Lower lobe of right lung (tissue), 2 donors: ENCODE measurements around the gene IGIP. TPM values are rescaled to one million over a fixed set of nuclear protein-coding genes. Genes with fewer than 3 reads are reported as not detected.

Experiments used
- ATAC-seq, 2 donors: fragments of 200-7000 bp; cut with Tn5 transposase; one replicate each; pipeline ENCODE4 v1.9.1; 2020 to 2022; ENCODE audit warnings: mild to moderate bottlenecking in 2 of 2, moderate library complexity in 2 of 2
- DNase-seq: peaks from one replicate; pipeline ENCODE4 v3.0.0-alpha.2; 2020
- H3K27ac ChIP-seq: fragments of 200-600 bp; one replicate; pipeline ENCODE4 v1.8.0; 2022
- H3K27me3 ChIP-seq: fragments of 200-600 bp; one replicate; pipeline ENCODE4 v1.8.0; 2022; ENCODE audit warnings: low read depth
- H3K36me3 ChIP-seq: fragments of 200-600 bp; one replicate; pipeline ENCODE4 v1.8.0; 2022; ENCODE audit warnings: mild to moderate bottlenecking
- H3K4me1 ChIP-seq: fragments of 200-600 bp; one replicate; pipeline ENCODE4 v1.8.0; 2022
- H3K4me3 ChIP-seq: fragments of 200-600 bp; one replicate; pipeline ENCODE4 v1.8.0; 2022; ENCODE audit warnings: mild to moderate bottlenecking
- H3K9me3 ChIP-seq: fragments of 200-600 bp; one replicate; pipeline ENCODE4 v1.8.0; 2022
- CTCF ChIP-seq: fragments of 200-600 bp; IDR thresholded peaks from one replicate; pipeline ENCODE4 v1.8.0; 2022; ENCODE audit warnings: antibody characterized with exemption, mild to moderate bottlenecking
- intact Hi-C: fragments of 100-400 bp; cut with DNase I; formaldehyde crosslinking; loops from one replicate; pipeline ENCODE4 v1.11.0; 2022
- long read RNA-seq: library from polyadenylated mRNA; unstranded; transcript quantifications from one replicate; pipeline ENCODE4 v2.0.0, GENCODE V29; 2021
- total RNA-seq: library from RNA; stranded (reverse); fragmentation: NEBNext Ultra II Directional; extraction: Animal tissue kit (Norgen Biotek cat#: 25700); gene quantifications from one replicate; pipeline ENCODE4 v1.2.1, GENCODE V29; 2021
- donor health status: DM: no; HTN: yes; CAD: no; lungs with severe emphysema.

Gene IGIP
- 17.7 TPM for total RNA-seq
- long read RNA-seq, transcript IGIP-201 (1 exons, 3,458 nt), result major isoform, 9 of 9 reads
- long read RNA-seq, partial matches to known transcripts, result 0 of 9 reads
- long read RNA-seq, other reads (novel, unspliced or antisense), result 0 of 9 reads

DNA sequence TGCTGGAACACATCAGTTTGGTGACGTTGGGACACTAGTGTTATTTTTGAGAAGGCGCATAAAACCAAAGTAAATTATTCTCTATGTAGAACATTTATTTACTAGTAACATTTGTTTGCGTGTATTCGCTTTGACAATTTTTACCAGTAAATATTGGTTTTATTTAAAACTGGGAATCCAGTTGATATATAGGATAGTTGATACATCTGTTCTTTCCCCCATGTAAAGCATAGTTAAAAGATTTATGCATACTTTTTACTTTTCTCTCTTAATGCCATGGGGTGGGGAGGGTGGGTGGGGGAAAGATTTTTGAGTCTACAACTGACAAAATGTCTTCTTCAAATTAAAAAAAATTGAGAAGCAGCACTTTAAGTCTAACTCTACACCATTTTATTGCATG lies at the start of gene IGIP:
Gene IGIP, plus strand, starts transcription at position 301 of the 400 bp plus-strand sequence. CDS start 2,540 bp downstream, outside the sequence.
- Histone ChIP-seq H3K27me3 (no peaks in the 10 kb centered on the region), H3K4me1 (peaks cover 23% of the 10 kb centered on the region), H3K4me3 (no peak within 1 kb of the TSS), H3K9me3 (no peaks in the 10 kb centered on the region), H3K27ac (no peak within 1 kb of the TSS), H3K36me3 (no peaks in the 10 kb centered on the region)
- intact Hi-C loops, result no loop called here
- TF ChIP-seq CTCF, result no peak
- DNase-seq, result no peak
- no peak for ATAC-seq

DNA sequence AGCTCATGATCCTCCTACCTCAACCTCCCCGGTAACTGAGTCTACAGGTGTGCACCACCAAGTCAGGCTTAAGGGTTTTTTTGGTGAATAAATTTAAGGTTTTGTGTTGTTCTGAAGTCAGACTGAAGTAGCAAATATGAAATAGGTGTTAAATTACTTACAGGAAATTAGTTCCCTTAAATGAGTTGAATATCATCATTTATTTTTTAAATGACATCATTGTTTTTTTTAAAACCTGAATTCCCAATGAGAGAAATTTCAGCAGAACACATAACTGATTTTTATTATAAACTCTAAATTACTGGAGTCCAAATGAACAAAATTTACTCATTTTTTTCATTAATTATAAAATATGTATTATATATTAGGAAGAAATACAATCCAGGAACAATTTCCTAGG lies 49.6 kb upstream of the IGIP start:
- Histone ChIP-seq H3K4me1 (peaks cover 9% of the 10 kb centered on the region), H3K4me3 (no peak overlapping the region), H3K36me3 (no peaks in the 10 kb centered on the region), H3K27ac (no peak overlapping the region), H3K9me3 (no peaks in the 10 kb centered on the region), H3K27me3 (no peaks in the 10 kb centered on the region)
- intact Hi-C loops, result no loop called here
- no peak for ATAC-seq
- DNase-seq, result no peak
- TF ChIP-seq CTCF, result no peak

GRCh38 chr5:140076788-140077187 lies 48.9 kb upstream of the IGIP start:
- no peaks in the 10 kb centered on the region for H3K27me3 ChIP-seq
- intact Hi-C loops, result no loop called here
- H3K4me3 ChIP-seq, result no peak overlapping the region
- DNase-seq, result no peak
- peaks cover 9% of the 10 kb centered on the region for H3K4me1 ChIP-seq
- H3K9me3 ChIP-seq, result no peaks in the 10 kb centered on the region
- ATAC-seq, result no peak
- no peaks in the 10 kb centered on the region for H3K36me3 ChIP-seq
- TF ChIP-seq CTCF, result no peak
- no peak overlapping the region for H3K27ac ChIP-seq

DNA sequence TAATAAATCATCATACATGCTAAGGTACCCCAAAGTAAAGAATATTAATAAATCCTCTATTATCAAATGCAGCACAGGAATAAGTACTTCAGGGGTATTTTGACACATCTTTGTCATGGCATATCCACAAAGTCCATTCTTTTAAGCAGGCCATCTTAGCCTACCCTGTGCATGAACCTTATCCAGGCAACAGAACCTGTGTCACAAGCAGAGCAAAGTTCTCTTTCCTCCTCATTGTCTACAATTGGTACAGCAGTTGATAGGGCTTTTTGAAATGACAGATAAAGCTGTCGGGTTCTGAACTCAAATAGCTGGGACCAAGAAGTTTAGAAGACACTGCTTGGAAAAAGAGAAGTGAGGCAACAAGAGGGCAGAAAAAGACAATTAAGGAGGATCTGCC lies 42.6 kb upstream of the IGIP start:
- intact Hi-C loops, result no loop called here
- Histone ChIP-seq H3K9me3 (no peaks in the 10 kb centered on the region), H3K4me1 (no peaks in the 10 kb centered on the region), H3K27me3 (no peaks in the 10 kb centered on the region), H3K36me3 (no peaks in the 10 kb centered on the region), H3K27ac (no peak overlapping the region), H3K4me3 (no peak overlapping the region)
- TF ChIP-seq CTCF, result no peak
- ATAC-seq (no peak), DNase-seq (no peak)

- no peak for ATAC-seq
- Histone ChIP-seq H3K4me1 (no peaks in the 10 kb centered on the region), H3K4me3 (no peak overlapping the region), H3K36me3 (no peaks in the 10 kb centered on the region), H3K9me3 (no peaks in the 10 kb centered on the region), H3K27ac (no peak overlapping the region), H3K27me3 (no peaks in the 10 kb centered on the region)
- intact Hi-C loops, result no loop called here
- no peak for DNase-seq
- no peak for TF ChIP-seq CTCF
These were observed 42.1 kb upstream of the IGIP start for GRCh38 chr5:140083650-140084049.

DNA sequence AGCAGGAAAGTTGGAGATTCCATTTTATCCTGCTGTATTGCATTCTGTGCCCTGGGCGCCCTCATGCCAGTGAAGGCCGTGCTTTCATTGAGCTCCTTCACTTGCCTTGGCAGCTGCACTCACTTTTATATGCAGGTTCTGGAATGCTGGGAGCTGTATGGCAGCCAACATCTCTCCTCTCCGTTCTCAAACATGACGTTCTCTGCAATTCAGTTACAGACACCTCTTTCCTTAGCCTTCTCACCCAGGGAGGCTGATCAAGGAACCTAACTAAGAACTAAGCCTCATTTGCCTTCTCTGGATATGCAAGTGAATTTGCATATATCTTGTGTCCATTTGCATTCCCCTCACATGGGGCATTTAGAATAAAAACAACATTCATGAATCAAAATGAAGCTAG lies 41.2 kb upstream of the IGIP start:
- intact Hi-C loops, result no loop called here
- peak; percentile 50 to 73 for ATAC-seq

More for the DNA sequence above, 41.2 kb upstream of the IGIP start:
- Histone ChIP-seq H3K9me3 (peaks cover 1% of the 10 kb centered on the region), H3K27me3 (no peaks in the 10 kb centered on the region), H3K36me3 (no peaks in the 10 kb centered on the region), H3K4me3 (no peak overlapping the region), H3K27ac (no peak overlapping the region), H3K4me1 (no peaks in the 10 kb centered on the region)
- DNase-seq, result peak; percentile 45
- TF ChIP-seq CTCF, result no peak
